C1 segment of cervical spinal cord (tissue), 14 donors: ENCODE measurements around the gene KIN.
"Not testable (repeated sequence)": the region's sequence is repeated elsewhere in the genome, so short reads cannot be mapped to it uniquely, and the experiment has no call there.

Source experiments
- DNase-seq, 14 donors: peaks; one replicate each; lab custom pipeline; 2025; lab: John Stamatoyannopoulos, UW

The KIN gene, protein sequence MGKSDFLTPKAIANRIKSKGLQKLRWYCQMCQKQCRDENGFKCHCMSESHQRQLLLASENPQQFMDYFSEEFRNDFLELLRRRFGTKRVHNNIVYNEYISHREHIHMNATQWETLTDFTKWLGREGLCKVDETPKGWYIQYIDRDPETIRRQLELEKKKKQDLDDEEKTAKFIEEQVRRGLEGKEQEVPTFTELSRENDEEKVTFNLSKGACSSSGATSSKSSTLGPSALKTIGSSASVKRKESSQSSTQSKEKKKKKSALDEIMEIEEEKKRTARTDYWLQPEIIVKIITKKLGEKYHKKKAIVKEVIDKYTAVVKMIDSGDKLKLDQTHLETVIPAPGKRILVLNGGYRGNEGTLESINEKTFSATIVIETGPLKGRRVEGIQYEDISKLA

DNA sequence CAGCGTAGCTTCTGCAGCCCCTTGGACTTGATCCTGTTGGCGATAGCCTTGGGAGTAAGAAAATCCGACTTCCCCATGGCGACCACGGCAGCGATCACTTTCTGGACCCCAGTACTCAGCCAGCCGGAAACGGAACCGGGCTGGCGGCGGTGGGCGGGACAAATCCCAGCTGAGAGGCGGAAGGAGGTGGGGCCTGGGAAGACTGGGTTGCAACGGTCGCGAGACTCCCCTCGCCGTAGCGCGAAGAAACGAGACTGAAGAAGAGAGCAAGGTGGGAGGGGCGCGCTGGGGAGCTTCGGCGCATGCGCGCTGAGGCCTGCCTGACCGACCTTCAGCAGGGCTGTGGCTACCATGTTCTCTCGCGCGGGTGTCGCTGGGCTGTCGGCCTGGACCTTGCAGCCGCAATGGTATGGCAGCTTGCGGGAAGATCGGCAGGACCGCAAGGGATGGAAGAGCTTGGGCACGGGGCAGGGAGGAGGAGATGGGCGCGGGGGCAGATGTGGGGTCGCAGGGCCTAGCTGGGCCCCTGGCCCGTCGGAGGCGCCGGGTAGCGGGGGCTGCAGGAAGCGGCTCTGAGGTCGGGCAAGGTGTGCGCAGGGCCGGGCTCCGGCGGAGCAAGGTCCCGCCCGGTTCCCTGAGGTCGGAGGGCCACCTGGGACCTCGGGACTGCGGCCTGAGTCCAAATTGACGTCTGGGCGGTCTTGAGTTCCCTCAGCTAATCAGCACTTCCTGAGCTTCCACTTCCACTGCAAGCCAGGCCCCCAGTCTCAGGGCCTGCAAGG, at the start of gene KIN, which contains the start of gene ATP5F1C:
Gene KIN (minus strand): TSS at position 137 of the 782 bp plus-strand sequence. CDS start 60 bp downstream, at position 77.
Gene ATP5F1C (plus strand): TSS at position 321 of the 782 bp plus-strand sequence. CDS start 31 bp downstream, at position 352.
- peak; percentile 31 to 97 (median 95) for DNase-seq

DNA sequence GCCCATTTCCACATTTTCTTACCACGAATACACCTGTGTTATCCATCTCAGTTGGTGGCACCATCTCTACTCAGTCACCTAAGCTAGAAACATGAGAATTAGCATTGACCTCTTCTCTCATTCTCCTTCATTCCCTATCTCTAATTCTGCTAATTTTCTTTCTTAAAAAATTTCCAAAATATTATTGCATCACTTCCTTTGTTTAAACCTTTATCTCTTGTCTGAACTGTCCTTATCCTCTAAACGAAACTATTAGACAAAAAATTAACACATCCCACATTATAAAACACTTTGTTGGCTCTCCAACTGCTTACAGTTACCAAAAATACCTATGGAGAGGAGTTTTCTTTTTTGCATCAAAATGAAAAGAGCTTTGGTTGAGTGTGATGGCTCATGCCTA, 48.8 kb upstream of the KIN start:
- DNase-seq = no peak

- no peak for DNase-seq
Measured at GRCh38 chr10:7834262-7834661, 46.5 kb upstream of the KIN start.

DNA sequence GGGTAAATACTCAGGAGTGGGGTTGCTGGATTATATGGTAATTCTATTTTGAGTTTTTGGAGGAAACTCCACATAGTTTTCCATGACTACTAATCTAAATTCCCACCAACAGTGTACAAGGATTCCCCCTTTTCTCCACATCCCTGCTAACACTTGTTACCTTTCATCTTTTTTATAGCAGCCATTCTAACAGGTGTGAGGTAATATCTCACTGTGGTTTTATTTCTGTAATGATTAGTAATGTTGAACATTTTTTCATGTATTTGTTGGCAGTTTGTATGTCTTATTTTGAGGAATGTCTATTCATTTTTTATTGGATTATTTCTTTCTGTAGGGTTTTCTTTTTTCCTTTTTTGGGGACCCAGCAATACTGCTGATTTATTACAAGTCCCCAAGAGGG, 45.4 kb upstream of the KIN start:
- no peak for DNase-seq

GRCh38 chr10:7832060-7832459, 44.3 kb upstream of the KIN start:
- DNase-seq = no peak

GRCh38 chr10:7829289-7829834, 41.6 kb upstream of the KIN start:
- DNase-seq = no peak

GRCh38 chr10:7826971-7827370, 39.2 kb upstream of the KIN start:
- no peak for DNase-seq

GRCh38 chr10:7824251-7824650, 36.5 kb upstream of the KIN start:
- no peak for DNase-seq

- peak in 8 of 14 donors; percentile 33 to 75 (median 50) for DNase-seq
Measured at GRCh38 chr10:7819121-7819460, 31.3 kb upstream of the KIN start.

DNA sequence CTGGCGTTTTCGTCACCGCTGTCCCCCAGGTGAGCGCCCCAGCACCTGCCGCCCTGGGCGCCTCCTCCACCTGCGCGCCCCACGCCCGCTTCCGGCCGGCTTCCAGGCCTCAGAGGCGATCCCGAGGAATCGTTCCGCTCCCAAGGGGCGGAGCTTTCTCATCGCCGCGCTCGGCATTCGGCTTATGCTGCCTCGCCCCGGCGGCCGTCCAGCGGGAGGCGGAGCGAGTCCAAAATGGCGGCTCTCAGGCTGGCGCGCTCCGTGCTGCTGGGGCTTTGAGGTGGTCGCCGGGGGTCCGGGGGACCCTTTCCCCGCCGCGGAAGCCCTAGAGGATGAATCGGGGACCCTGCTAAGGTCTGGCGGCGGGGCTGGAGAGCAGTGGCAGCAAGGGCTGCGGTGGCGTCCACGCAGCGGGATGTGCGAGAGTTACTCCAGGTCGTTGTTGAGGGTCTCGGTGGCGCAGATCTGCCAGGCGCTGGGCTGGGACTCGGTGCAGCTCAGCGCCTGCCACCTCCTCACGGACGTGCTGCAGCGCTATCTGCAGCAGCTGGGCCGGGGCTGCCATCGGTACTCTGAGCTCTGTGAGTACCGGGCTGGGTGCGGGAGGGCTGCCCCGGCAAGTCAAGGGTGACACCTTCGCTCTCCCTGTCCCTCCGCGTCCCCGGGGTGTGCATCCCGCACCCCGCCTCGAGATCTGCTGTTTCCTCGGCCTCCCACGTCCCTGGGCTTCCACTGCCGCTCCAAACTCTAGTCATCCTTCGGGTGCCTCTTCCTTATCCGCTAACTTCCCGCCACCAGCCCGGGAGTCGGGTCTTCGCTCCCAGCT, 30.7 kb upstream of the KIN start, which contains the start of gene TAF3:
Gene TAF3 (plus strand): TSS at position 211 of the 826 bp plus-strand sequence. CDS start 205 bp downstream, at position 416.
- DNase-seq = peak in 13 of 14 donors; percentile 47 to 93 (median 84)

GRCh38 chr10:7817984-7818294, 30.1 kb upstream of the KIN start:
- no peak for DNase-seq

- DNase-seq = no peak
Measured at GRCh38 chr10:7817576-7817975, 29.8 kb upstream of the KIN start.

- DNase-seq = no peak
Measured at GRCh38 chr10:7813481-7813880, 25.7 kb upstream of the KIN start.

GRCh38 chr10:7811743-7812142, 23.9 kb upstream of the KIN start:
- DNase-seq = not testable (repeated sequence)

DNA sequence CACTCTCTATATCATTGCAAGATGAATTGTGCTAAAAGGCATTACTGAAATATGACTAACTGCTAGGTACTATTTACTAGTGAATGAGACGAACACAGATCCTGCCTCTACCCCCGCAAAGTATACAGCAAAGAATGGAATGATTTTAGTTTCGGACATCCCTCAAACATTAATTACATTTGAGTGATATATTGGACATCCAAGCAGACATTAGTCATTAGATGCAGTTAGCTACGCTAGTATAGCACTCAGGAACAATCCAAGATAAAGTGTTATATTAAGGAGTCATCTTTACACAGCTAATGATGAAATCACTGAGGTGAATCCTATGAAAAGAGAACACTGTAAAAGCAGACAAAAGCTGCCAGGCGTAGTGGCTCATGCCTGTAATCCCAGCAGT, 23.2 kb upstream of the KIN start:
- no peak for DNase-seq

DNA sequence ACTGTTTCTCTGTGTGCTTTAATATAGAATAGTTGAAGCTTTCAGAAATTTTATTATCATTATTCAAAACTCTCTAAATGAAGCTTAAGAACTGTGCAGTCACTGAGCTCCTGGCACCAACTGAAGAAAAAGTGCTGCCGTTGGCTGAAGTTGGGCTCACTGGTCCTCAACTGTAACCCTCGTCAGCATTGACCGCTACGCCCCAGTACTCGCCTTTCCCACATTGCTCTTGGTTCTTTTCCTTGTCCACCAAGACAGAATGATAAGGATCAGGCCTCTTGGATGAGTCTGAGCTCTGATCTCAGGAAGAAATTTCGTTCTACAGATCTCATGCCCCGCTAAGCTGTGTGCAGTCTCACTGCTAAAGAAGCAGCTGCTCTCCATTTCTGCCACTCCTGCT, 22.6 kb upstream of the KIN start:
- no peak for DNase-seq

GRCh38 chr10:7808686-7809267, 21.0 kb upstream of the KIN start:
- DNase-seq = no peak

- DNase-seq = no peak
Measured at GRCh38 chr10:7804741-7805140, 16.9 kb upstream of the KIN start.

GRCh38 chr10:7804216-7804615, 16.4 kb upstream of the KIN start:
- no peak for DNase-seq

DNA sequence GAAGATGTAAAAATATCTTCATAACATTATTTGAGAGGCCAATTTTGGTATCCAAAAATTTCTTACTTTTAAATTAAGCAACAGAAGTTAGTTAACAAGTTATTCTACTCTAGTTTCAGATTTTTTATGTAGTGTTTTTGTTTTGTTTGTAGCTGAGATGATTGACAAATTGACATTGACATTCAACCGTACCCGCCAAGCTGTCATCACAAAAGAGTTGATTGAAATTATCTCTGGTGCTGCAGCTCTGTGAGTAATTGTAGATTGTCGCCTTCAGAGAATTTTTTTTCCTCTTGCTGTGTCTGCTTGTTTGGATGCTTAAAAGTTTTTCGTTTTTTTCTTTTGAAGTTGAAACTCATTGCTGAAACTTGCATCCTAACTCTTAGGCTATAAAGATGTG, 14.8 kb upstream of the KIN start:
- no peak for DNase-seq

GRCh38 chr10:7797582-7797981, 9.8 kb upstream of the KIN start:
- DNase-seq = no peak
